IPS-NIHi7 (cell line): ENCODE measurements around the gene CNKSR3.

Experiments
- DNase-seq: peaks from one replicate; pipeline ENCODE4 v3.0.0; 2012; ENCODE audit warnings: mixed read lengths; ENCODE audit errors: extremely low spot score

CNKSR3 gene

GRCh38 chr6:154383273-154383672 lies 127.2 kb downstream of the CNKSR3 start:
- no peak for DNase-seq

- DNase-seq, result no peak
Measured at GRCh38 chr6:154382740-154383139, 127.7 kb downstream of the CNKSR3 start.

DNA sequence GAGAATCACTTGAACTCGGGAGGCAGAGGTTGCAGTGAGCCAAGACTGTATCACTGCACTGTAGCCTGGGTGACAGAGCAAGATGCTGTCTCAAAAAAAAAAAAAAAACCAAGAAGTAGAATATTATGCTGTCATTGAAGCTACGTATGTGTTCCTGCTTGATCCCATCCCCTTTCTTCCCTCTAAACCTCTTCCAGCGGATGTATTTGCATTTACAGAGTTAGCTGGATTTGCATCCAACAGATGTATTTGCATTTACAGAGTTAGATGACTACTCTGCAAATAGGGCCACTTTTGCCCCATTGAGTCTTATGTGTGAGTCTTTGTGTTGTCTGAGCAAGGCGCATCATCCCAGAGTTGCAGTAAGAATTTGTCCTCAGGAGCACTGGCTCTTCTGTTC lies 128.9 kb downstream of the CNKSR3 start:
- DNase-seq, result no peak

GRCh38 chr6:154380741-154381140 lies 129.7 kb downstream of the CNKSR3 start:
- no peak for DNase-seq

- DNase-seq, result no peak
Measured at GRCh38 chr6:154379585-154379984, 130.9 kb downstream of the CNKSR3 start.

DNA sequence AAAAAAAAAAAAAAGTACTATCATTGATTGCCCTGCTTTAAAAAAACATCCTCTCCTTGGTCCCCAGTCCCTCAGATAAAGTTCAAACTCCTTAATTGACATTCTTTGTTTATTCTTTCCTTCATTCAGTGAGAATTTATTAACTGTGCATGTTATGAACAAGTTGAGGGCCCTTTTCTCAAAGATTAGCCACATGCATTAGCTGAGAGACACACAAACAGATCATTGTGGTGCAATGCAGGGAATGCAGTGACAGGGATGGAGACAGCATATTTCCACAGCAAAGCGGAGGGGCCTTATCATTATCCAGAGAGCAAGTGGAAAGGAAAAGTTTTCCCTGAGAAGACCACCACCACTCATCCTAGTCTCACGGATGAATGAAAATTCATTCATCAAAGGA lies 132.0 kb downstream of the CNKSR3 start:
- DNase-seq, result no peak

- DNase-seq, result no peak
Measured at GRCh38 chr6:154377726-154378125, 132.8 kb downstream of the CNKSR3 start.

DNA sequence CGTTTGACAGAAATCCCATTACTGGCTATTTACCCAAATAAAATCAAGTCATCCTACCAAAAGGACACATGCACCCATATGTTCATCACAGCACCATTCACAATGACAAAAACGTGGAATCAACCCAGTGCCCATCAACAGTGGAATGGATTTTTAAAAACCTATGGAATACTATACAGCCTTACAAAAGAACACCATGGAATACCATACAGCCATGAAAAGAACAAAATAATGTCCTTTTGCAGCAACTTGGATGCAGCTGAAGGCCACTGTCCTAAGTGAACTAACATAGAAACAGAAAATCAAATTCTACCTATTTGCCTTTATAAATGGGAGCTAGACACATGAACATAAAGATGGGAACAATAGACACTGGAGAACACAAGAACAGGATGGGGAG lies 136.5 kb downstream of the CNKSR3 start:
- no peak for DNase-seq

DNA sequence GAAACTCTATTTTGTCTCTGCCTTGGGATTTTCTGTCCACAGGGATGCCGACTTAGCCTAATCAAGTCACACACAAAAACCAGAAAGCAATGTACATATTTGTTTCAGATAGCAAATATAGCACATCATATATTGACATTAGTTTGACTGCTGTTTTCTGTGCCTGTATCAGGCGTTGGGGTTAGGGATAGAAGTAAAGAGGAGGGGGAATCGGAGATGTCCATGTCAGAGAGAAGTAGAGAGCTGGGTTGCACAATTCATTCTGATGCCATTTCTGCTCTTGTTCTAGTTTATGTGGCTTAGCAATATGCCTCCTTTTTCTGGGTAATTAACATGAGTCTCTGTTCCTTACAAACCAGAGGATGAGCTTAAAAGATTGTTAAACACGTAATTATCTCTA lies 139.2 kb downstream of the CNKSR3 start:
- DNase-seq, result no peak

- peak; percentile 42 for DNase-seq
Measured at GRCh38 chr6:154370545-154370944, 139.9 kb downstream of the CNKSR3 start.

DNA sequence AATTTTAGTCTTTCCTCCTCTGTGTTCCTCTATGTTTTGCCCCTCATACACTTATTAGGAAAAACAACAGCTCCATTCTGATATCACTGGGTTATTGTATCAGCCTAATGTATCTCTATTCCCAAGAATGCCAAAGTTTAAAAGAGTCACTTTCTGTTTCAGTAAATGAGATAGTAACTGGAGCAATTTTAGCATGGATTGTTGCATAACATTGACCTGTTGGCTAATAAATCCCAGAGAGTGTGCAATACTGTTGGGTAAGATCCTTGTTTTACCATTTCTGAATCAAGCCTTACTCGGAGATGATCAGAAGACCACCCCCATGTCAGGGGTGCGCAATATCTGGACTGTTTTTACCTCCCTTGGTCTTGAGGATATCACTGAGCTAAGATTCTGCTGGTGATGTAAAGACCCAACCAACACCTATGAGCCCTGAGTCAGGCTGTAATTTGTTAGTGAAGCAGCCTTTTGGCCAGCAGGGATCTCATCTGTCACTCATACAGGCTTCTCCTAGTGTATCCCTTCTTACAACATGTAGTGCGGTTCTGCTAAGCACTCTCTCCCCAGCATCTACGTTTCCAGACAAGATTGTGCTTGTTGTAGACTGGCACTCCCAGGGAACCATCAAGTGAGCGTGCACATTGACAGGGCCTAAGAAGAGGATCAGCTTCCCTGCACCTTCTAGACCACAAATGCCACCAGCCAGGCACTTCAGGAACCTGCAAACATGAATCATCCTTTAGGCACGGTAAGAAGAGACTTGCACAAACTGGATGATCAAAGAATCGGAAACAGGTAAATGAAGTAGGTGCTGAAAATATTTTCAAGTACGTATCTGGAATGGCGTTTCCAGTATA lies 142.4 kb downstream of the CNKSR3 start:
- no peak for DNase-seq

DNA sequence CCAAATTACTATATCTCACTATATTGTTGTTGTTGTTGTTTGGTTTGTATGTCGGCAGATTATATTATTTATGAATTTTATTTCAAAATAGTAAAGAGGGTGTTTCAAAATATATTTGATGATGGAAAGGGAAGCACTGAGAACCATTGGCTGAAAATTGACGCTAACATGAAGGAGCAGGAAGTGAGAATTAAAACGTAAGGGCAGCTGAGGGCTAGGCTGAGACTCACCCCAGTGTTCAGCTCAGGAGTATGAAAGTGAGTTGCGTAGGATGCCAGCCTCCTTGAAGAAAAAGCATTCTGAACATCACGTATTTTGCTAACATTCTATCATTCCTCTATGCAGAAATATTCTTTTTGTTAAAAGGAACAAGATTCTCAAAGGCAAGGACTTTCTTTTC lies 143.1 kb downstream of the CNKSR3 start:
- no peak for DNase-seq

DNA sequence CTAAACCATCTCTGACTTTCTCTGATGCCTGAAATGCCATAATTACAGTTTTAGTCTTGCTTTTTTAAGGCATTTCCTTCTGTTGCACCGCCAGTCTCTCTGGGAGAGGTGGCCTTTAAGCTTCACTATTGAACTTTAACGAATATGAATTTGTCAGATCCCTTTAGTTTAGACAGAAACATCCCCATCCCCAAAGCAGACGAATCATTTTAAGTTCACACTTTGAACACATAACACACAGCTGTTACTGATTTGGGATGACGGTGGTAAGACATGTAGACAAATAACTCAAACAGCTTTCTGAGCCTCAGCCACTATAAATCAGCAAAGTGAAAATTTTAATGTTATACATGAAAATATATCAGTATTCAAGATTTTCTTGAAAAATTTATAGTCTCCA lies 146.7 kb downstream of the CNKSR3 start:
- no peak for DNase-seq

GRCh38 chr6:154361476-154361875 lies 149.0 kb downstream of the CNKSR3 start:
- no peak for DNase-seq

GRCh38 chr6:154360476-154360875 lies 150.0 kb downstream of the CNKSR3 start:
- DNase-seq, result no peak

DNA sequence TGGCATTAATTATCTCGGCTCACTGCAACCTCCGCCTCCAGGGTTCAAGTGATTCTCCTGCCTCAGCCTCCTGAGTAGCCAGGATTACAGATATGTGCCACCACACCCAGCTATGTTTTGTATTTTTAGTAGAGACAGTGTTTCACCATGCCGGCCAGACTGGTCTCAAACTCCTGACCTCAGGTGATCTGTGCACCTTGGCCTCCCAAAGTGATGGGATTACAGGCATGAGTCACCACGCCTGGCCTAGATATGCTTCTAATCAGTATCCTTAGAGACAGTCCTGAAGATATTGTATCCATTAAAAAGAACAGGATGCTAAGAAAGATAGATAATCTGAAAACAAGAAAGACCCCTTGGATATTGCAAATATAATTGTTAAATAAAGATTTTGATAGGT lies 150.8 kb downstream of the CNKSR3 start:
- no peak for DNase-seq

- DNase-seq, result no peak
Measured at GRCh38 chr6:154359161-154359574, 151.3 kb downstream of the CNKSR3 start.

DNA sequence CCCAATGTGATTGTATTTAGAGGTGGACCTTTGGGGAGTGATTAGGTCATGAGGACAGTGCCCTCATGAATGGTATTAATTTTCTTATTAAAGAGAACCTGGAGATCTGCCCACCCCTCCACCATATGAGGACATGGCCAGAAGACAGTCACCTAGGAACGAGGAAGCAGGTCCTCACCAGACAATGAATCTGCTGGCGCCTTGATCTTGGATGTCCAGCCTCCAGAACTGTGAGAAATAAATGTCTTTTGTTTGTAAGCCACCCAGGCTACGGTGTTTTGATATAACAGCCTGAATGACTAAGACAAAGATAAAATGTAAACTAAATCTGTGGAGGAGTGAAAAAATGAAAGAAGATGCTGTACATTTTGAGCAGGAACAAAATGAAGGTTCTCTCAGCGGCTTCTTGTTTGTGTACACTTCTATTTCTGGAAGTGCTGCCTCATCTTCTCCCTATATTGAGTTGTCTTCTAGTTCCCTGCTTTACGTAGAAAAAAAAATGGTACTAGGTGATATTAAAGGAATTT lies 152.4 kb downstream of the CNKSR3 start:
- DNase-seq, result no peak

DNA sequence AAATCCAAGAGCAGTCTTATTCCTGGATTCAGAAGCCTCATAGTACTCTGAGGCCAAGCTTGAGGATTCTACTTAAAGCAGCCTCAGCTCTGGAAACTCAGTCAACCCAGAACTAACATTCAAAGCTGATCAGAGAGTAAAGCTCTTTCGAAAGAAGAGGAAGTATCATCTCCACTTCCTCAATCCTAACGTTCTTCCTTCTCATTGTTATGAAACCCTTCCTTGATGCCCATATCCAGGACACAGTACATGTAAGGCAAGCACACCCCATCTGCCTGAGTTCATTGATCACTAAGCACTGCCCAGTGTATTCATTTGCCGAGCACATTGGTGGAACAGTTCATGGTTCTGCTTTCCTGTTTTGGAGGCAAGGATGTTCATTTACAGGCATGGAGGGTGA lies 153.8 kb downstream of the CNKSR3 start, which contains the start of gene IPCEF1:
TSS of gene IPCEF1 (minus strand) at position 114 of the 400 bp plus-strand sequence. CDS start 90,856 bp downstream, outside the sequence.
- no peak for DNase-seq

DNA sequence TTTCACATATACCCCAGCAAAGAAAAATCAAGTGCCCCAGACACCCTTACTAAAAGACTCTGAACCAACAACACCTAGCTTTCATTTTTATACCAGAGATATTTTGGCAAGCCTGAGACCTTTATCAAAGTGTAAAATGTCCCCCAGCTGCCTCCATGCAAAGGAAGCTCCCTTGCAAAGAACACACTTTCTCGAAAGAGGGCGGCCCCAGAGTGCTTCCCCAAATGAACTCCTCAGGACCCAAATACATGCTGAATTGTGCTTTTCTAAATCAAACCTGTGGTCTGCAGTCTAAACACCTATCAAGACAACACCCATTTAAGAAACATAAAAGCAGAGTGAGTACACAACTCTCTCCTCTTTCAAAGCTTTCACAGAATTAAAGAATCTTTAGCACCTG lies 154.4 kb downstream of the CNKSR3 start:
- no peak for DNase-seq

DNA sequence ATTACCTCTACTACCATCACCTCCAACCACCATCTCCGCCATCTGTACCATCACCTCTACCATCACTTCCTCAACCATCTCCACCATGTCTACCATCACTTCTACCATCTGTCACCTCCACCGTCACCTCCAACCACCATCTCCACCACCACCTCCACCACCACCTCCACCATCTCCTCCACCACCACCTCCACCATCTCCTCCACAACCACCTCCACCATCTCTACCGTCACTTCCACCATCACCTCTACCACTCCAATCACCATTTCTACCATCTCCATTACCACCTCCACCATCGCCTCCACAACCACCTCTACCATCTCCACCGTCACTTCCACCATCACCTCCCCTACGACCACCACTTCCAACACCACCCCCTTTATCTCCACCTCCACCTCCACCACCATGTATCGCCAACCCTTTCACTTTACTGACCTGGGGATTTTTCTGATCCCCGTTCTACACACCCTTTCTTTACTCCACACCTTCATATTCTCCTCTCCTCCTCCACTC lies 156.2 kb downstream of the CNKSR3 start:
- DNase-seq, result no peak

DNA sequence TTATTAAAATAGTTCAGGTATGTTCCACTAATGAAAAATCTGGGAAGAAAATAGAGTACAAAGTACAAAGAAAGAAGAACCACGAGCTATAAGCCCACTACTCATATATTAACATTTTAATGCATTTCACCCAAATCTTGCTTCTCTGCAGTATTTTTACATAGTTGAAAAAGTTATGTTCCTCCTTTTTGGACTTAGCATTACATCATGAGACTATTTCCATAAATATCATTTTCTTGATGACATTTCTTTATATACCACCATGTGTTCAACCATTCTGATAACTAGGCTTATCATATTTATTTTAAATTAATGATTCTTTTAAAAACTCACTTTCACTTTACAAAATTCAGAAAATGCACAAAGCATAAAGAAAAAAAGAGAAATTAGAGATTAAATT lies 156.9 kb downstream of the CNKSR3 start:
- DNase-seq, result no peak

- DNase-seq, result no peak
Measured at GRCh38 chr6:154352898-154353585, 157.4 kb downstream of the CNKSR3 start.
